Measurements from ENCODE around the gene SLC35C1.

The SLC35C1 gene

GRCh38 chr11:45846974-45847910 lies 42.3 kb downstream of the SLC35C1 start, which contains the start of gene CRY2:
Gene CRY2, plus strand, starts transcription at chr11:45847475. Its CDS starts 16 bp downstream, at chr11:45847491.
- peak; percentile 98 for DNase-seq (ENCODE audit: low read depth in 2 of 2)

DNA sequence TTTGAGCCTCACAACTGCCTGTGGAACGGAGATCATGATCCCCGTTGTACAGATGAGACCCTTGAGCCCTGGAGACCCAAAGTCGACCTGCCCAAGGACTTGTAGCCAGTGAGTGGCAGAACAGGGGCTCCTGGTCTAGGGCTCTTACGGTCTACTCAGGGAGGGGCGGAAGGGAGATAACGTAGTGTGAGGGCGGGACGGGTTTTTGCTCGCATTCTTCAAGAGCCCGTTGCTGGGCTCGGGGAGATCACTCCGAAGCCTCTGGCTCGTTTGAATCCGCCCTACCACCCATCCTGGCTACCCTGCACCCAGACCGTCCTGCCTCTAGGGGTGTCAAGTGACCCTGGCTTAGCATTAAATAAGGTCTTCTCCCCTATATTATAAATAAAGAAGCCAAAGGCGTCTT lies 43.0 kb downstream of the SLC35C1 start:
- DNase-seq (ENCODE audit: low read depth in 2 of 2): peak in 1 of 2 donors; percentile 13

DNA sequence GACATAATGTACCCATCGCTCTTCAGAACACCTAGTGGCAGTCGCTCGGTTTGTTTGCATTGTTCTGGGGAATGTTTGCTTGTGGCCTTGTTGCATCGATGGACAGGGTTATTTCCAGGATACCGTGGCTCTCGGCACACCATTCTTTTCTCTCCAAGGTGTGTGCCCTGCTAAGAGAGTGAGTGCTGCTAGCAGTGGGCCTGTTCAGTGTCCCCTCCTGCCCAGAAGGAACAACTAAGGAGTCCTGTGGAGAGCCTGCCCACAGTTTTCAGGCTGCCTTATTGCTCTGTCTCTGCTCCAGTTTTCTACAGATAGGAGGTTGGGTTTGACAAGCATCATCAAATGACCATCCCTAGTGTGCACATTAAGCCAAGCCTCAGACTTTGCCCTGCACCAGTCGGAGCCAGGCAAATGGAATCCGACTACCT lies 43.7 kb downstream of the SLC35C1 start:
- no peak for DNase-seq (ENCODE audit: low read depth in 2 of 2)

GRCh38 chr11:45850446-45850845 lies 45.5 kb downstream of the SLC35C1 start:
- DNase-seq (ENCODE audit: low read depth in 2 of 2): no peak

DNA sequence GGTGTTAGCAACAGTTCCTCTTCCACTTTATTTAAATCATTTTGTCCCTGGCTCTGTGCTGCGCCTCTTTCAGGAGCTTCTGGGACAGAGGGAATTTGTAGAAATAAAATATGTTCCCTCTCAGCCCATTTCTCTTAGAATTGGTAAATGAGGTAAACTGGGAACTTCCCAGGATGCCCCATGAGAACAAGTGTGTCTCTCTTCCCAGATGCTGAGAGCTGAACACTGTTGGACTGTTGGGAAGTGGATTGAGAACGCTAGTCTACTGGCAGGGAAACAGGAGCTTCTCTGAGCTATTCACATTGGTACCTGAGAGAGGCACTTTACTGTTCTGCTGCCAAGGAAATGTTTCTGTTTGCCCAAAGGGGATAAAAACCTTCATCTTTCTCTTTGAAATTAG lies 46.3 kb downstream of the SLC35C1 start:
- DNase-seq (ENCODE audit: low read depth in 2 of 2): no peak

- DNase-seq (ENCODE audit: low read depth in 2 of 2): no peak
These were observed 47.2 kb downstream of the SLC35C1 start for GRCh38 chr11:45852018-45852711.

- DNase-seq (ENCODE audit: low read depth in 2 of 2): no peak
These were observed 47.8 kb downstream of the SLC35C1 start for GRCh38 chr11:45852712-45853101.

GRCh38 chr11:45853332-45854219 lies 48.6 kb downstream of the SLC35C1 start:
- DNase-seq (ENCODE audit: low read depth in 2 of 2): no peak

DNA sequence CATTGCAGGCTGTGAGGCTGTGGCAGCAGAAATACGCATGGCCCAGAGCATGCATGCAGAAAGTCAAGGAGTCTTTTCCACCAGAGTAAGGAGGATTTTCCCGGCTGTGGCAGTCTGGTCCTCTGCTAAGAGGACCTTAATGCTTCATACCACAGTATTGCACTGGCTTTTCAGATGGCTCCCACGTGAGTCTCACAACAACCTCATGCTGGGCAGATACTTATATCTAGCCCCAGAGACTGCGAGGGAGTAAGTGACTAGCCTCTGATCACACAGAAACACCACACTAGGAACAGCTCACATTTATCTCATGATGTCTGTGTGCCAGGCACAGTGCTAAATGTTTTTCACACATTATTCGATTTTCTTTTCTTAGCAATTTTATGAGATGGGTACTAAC lies 50.4 kb downstream of the SLC35C1 start:
- DNase-seq (ENCODE audit: low read depth in 2 of 2): no peak

DNA sequence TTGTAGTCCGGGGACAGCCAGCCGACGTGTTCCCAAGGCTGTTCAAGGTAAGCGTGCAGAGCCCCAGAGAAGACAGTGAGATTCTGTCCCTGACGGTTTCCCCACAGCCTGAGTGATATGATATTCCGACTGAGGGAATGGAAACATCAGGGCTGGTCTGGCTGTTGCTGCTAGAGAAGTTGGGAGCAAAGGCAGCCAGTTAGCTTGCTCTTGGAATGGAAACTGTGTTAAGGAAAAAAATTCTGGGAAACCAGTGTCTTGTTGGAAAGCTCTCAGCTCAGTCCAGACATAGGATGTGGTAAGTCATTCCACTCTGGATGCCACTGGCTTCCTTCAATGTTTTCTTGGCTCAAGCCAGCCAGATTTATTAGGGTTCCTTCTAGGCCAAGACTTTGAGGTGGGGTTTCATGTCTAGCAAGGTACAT lies 51.1 kb downstream of the SLC35C1 start:
- DNase-seq (ENCODE audit: low read depth in 2 of 2): no peak

DNA sequence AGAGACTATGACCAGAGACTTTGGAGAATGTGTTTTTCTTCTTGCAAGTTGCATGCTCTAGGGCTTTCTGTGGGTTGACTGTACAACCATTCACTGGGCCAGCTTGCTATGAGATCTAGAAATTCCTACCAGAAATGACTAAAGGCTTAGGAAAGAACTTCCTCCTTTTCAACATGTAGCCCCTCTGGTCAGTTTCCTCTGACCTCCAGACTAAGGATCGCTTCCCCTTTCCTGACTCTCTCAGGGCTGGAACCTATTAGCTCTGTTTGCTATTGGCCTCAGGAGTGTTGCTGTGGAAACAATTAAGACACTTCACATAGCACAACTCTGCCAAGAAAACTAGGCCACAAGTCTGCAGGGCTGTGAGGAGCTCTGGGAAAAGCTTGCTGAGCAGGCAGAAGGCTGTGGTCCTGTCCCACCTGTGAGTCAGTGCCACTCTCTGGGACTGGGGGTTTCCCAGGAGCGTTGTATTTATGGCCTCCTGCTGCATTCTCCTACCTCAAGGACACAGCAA lies 53.1 kb downstream of the SLC35C1 start:
- no peak for DNase-seq (ENCODE audit: low read depth in 2 of 2)

- no peak for DNase-seq (ENCODE audit: low read depth in 2 of 2)
These were observed 53.9 kb downstream of the SLC35C1 start for GRCh38 chr11:45858751-45859398.

- no peak for DNase-seq (ENCODE audit: low read depth in 2 of 2)
These were observed 54.8 kb downstream of the SLC35C1 start for GRCh38 chr11:45859661-45860140.

GRCh38 chr11:45860348-45860747 lies 55.4 kb downstream of the SLC35C1 start:
- no peak for DNase-seq (ENCODE audit: low read depth in 2 of 2)

- no peak for DNase-seq (ENCODE audit: low read depth in 2 of 2)
These were observed 56.0 kb downstream of the SLC35C1 start for GRCh38 chr11:45860764-45861510.

All from stimulated activated CD4-positive, alpha-beta T cell treated with anti-CD3 and anti-CD28 coated beads, Interleukin-15, amount 100 ng/mL, for 48 hours (primary cell).